Mesenteric fat pad (tissue), 1 donor: Measurements from ENCODE around the gene DNAH2. TPM values are rescaled to one million over a fixed set of nuclear protein-coding genes. Genes with fewer than 3 reads are reported as not detected.
A peak's percentile ranks its signal among the peaks of the same experiment; 100 is the strongest.

ENCODE experiments used
- DNase-seq: peaks from one replicate; pipeline ENCODE4 v3.0.0-alpha.2; 2020; ENCODE audit warnings: low spot score
- total RNA-seq: library from RNA; stranded (reverse); fragmentation: NEBNext Ultra II Directional; extraction: Animal tissue kit (Norgen Biotek cat#: 25700); gene quantifications from one replicate; pipeline ENCODE4 v1.2.1, GENCODE V29; 2021
- donor health status: DM: yes; HTN: yes; CAD: no.

The DNAH2 gene
- total RNA-seq, 1 donor from 2014 or later = 0.26 TPM

DNA sequence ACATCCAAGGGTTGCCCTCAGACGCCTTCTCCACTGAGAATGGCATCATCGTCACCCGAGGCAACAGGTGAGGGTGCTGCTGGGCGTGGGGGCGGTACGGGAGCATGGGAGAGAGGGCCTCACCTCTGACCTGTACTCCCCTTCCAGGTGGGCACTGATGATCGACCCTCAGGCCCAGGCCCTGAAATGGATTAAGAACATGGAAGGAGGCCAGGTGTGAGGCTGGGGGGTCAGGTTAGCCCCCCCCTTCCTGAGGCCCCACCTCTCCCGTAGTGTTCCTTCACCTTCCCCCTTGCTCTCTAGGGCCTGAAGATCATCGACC, 100.1 kb downstream of the DNAH2 start:
- DNase-seq = no peak

DNA sequence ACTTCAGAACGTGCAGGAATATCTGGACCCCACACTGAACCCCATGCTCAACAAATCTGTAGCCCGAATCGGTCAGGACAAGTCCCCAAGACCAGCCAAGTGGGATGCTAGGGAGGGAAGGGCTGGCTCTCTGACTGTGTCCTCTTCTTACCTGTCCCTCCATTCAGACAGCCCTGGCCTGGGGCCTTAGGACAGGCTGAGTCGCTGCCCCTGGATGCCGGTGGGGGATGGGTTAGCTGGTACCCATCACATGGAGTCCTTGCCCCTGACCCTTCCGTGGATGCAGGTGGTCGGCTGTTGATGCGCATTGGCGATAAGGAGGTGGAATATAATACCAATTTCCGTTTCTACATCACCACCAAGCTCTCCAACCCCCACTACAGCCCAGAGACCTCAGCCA, 100.5 kb downstream of the DNAH2 start:
- DNase-seq = no peak

DNA sequence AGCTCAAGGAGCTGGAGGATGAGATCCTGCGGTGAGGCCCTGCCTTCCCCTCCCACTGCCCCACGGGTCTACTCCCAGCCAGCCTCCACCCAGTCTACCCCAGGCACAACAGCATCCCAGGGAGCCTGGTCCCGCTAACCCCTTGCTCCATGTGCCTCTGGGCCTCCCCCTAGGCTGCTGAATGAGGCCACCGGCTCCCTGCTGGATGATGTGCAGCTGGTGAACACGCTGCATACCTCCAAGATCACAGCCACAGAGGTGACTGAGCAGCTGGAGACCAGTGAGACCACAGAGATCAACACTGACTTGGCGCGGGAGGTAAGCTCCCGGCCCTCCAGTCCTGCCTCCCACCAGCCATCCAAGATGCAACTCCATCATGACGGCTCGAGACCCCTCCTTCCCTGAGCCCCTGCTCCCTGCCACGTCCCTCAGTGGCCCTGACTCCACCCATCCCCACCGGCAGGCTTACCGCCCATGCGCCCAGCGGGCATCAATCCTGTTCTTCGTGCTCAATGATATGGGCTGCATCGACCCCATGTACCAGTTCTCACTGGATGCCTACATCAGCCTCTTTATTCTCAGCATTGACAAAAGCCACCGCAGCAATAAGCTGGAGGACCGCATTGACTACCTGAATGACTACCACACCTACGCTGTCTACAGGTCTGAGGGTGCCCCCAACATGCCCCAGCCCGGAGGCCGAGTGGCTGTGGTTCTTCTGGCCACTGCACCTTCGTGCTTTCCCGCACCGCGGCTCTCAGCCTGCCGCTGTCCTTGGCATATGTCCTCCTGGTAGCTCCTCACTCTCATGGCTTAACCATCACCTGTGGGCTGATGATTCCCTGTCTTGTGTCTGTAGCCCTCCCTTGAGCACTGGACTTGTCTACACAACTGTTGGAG, 101.5 kb downstream of the DNAH2 start:
- DNase-seq = no peak

DNA sequence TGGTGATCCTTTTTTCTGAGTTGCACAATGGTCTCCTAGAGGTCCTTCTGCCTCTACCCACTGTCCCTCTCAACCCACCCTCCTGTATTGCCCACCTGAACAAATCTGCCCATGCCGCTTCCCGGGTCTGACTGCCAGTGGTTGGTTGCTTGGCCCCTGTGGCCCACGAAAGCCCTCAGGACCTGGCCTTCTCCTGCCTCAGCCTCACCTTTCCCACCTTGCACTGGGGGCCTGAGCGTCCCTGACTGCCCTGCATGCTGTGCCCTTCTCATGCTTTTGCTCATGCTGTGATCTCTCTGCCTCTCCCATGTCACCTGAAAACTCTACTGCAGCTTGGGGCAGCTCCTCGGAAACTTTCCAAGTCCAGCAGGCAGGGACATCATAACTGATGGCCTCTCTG, 102.7 kb downstream of the DNAH2 start:
- DNase-seq = no peak

DNA sequence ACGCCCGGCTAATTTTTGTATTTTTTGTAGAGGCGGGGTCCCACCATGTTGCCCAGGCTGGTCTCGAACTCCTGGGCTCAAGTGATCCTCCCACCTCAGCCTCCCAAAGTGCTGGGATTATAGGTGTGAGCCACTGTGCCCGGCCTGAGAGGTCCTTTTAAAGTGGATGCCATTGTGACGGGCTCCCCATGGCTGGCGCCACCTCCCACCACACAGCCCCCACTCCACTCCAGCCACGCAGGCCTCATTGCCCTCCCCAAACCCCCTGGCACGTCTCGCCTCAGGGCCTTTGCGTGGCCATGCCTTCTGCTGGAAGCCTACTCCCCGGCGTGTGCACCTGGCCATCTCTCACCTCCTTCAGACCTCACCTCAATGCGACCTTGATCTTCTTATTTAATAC, 104.6 kb downstream of the DNAH2 start:
- no peak for DNase-seq

DNA sequence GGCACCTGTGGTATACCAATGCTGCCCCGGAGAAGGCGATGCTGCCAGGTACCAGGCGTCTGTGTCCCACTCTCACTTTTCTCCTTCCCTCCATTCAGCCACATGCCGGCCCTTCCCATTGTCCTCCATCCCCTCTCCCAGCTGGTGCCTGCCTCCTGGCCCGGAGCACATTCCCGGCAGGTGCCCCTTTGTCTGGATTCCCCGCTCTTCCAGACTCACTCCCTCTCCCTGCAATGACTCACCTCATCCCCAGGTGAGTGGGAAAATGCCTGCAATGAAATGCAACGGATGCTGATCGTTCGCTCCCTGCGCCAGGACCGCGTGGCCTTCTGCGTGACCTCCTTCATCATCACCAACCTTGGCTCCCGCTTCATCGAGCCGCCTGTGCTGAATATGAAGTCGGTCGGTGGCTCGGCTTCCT, 106.0 kb downstream of the DNAH2 start:
- no peak for DNase-seq

DNA sequence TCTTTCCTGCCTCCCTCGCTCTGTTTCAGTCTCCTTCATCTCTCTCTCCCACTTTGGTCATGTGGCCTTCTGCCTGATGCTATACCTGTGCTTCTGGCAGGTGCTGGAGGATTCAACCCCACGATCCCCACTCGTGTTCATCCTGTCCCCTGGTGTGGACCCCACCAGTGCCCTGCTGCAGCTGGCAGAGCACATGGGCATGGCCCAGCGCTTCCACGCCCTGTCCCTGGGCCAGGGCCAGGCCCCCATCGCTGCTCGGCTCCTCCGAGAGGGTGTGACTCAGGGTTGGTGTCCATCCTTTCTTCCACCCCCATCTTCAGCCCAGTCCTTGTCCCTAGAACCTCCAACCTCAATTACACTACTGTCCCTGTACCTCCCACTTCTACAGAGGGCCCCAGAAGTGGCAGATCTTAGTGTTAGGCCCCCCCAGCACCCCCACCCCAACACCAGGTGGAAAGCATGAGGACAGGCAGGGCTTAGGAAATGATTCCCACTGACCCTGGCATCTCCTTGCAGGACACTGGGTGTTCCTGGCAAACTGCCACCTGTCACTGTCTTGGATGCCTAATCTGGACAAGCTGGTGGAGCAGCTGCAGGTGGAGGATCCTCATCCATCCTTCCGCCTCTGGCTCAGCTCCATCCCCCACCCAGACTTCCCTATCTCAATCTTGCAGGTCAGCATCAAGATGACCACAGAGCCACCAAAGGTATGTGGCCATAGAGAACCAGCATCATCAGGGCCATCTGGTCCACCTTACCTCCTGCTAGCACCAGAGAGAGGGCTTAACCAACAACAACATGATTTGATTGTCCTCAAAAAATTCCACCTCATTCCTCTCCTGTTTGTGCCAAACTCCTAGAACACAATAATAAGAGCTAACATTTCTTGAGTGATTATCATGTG, 106.7 kb downstream of the DNAH2 start:
- DNase-seq = no peak

DNA sequence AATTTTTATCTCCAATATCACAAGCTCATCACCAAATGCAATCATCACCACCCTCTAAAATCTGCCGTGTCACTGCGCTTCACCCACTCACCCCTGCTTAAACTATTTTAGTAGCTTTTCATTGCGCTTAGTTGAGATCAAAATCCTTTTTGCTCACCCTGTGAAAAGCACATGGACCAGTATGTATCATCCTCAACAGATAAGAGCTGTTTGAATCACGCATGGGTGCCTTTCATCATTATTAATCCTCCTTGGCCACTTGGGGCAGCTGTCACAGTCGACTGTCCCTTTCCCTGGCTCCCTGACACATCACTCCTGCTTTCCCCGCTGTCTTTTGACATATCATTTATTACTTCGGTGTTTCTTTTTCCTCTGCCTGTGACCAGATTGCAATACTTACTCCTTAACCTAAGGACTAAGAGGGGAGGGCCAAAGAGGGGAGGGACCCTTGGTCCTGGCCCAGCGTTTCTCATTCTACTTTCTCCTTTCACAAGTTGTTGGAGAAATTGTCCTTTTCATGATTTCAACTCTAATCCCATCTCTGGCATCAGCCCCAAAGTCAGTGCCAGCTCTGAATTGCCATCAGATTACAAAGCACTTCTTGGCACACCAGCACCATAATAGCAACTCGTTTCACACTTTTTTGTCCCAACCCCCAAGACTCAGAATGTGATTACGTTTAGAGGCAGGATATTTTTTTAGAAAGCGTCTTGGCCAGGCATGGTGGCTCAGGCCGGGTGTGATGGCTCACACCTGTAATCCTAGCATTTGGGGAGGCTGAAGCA, 107.9 kb downstream of the DNAH2 start:
- DNase-seq = no peak

DNA sequence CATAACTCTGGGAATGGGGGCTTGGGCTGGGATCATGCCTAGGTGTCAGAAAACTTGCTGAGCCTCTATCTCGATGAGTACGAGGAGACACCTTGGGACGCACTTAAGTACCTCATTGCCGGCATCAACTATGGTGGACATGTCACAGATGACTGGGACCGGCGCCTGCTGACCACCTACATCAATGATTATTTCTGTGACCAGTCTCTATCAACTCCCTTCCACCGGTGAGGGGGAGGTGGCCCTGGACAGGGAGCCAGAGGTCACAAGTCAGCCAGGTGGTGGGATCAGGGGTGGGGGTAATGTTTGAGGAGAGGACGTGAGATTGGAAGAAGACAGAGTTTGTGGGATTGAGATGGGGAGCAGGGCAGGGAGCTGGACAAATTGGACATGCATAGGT, 113.1 kb downstream of the DNAH2 start:
- DNase-seq = no peak

DNA sequence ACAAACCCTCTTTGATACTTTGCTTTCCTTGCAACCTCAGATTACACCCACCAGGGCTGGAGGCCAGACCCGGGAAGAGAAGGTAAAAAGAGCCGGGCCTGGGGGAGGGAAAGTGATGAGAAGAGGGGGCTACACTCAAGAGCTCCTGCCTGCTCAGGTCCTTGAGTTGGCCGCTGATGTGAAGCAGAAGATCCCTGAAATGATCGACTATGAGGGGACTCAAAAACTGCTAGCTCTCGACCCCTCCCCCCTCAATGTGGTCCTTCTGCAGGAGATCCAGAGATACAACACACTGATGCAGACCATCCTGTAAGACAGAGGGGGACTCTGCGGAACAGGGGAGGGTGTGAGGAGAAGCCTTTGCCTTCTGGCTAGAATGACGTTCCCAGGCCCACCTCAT, 113.7 kb downstream of the DNAH2 start:
- peak; percentile 43 for DNase-seq

DNA sequence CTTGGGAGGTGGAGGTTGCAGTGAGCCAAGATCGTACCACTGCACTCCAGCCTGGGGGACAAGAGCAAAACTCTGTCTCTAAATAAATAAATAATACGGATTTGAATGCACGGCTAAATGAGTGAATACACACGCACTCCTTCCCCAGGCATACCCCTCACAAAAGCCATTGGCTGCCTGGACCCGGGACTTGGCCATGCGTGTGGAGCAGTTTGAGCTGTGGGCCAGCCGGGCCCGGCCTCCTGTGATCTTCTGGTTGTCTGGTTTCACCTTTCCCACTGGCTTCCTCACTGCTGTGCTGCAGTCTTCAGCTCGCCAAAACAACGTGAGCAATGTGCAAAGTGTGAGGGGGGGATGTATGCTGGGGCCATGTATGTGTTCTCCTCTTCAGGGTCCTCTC, 114.9 kb downstream of the DNAH2 start:
- DNase-seq = no peak

DNA sequence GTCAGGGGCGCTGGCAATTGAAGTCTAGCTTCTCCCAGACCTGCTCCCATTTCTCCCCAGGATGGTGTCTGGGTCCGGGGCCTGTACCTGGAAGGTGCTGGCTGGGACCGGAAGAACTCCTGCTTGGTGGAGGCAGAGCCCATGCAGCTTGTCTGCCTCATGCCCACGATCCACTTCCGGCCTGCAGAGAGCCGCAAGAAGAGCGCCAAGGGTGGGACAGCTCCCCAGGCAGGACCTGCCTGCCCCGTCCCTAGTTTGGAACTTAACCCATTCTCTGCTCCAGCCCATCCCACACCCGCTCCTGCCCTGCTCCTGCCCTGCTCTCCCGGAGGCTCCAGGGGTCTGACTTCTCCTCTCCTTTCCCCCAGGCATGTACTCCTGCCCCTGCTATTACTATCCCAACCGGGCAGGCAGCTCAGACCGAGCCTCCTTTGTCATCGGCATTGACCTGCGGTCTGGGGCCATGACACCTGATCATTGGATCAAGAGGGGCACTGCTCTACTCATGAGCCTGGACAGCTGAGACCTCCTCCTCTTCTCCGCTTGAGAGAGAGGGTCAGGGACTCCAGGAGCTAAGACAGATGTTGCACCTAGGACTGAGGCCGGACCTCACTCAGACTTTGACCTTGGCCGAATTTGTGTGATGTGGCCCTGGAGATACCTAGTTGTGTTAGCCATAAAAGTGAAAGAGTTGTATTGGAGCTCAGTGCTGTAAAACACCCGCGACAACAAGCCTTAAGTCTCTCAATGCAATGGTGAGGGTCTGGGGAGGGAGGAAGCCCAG, 115.7 kb downstream of the DNAH2 start:
- DNase-seq = no peak

DNA sequence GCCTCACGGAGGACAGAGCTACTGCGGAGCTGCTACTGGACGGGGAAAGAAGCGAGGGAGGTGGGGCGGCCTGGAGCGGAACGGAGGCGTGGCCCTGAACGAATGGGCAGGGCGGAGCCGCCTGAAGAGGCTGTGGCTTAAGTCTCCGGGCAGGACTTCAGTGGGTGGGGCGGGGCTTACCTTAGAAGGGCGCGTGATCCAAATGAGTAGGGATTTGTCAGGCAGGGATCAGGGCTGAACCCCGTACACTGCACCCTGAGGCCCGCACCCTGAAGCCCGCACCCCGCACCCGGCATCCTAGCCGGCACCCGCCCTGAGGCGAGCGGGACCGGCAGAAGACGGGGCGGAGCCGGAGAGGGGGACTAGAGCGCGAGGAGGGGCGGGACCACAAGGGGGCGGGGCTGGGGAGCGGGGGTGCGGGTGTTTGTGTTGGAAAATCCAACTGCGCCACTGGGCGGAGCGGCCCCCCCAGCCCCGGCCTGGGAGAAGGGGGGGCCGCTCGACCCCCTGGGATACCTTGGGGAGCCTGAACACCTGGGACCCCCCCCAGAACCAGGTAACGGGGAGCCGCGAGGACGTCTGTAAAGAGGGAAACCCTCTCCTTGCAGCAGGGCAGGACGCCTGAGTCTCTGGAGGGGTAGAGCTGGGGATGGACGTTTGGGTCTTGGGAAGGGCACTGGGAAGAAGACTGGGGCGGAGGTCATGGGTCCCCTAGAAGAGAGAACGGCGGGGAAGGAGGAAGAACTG, 116.4 kb downstream of the DNAH2 start, which contains the start of gene KDM6B:
Gene KDM6B, plus strand, starts transcription at position 423 of the 747 bp plus-strand sequence. CDS start 11,338 bp downstream, outside the sequence.
- peak; percentile 96 for DNase-seq

DNA sequence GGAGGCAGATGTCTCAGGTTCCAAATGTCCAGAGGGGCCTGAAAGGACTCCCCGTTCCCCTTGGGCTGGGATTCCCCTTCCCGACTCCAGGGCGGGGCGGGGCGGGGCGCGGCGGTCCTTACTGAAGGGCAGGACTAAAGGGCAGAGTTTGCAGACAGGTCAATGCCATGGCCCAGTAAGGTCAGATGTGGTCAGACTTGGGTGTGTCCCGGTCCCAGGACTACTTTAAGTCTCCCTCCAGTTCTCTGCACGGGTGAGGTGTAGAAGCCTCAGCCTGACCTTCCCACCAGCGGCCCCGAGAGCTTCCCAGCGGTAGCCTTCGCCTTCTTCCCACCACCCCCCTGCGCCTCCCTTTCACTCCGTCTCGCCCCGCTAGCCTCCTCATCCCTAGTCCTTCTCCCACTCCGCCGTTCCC, 117.0 kb downstream of the DNAH2 start:
- peak; percentile 92 for DNase-seq

DNA sequence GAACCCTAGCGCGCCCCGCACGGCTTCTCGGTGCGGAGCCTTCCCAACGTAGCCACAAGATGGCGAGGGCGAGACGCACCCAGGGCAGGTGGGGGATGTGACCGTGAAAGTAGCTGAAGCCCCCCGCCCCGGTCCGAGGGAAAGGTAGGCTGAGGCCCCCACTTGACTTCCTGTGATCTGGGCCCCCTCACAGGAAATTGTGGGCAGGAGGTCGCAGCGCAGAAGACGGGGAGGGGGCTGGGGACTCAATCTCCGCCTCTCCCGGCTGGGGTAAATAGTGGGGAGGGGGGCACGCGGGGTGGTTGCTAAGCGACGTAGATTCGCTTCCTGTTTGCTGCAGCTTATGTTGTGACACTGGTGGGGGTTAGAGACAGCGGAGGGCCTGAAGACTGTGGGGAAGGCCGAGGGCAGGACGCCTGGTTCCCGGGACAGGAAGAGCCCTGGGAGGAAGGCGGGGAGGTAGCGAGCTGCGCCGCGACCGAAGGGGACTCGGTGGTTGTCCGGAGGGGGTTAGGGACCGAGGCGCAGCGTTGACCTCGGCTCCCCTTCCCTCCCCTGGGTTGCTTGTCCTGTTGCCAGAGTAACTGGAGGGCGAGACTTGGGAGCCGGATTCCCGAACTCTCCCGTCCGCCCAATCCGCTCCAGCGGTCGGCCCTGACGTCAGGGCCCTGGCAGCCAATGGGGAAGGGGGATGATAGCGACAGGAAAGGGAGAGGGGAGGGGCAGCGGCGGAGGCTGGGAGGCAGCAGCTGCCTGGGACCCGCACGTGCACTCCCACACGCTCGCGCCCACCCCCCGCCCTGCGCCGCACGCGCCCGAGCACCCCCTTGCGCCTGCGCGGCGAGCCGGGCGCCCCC, 117.6 kb downstream of the DNAH2 start:
- peak; percentile 98 for DNase-seq

DNA sequence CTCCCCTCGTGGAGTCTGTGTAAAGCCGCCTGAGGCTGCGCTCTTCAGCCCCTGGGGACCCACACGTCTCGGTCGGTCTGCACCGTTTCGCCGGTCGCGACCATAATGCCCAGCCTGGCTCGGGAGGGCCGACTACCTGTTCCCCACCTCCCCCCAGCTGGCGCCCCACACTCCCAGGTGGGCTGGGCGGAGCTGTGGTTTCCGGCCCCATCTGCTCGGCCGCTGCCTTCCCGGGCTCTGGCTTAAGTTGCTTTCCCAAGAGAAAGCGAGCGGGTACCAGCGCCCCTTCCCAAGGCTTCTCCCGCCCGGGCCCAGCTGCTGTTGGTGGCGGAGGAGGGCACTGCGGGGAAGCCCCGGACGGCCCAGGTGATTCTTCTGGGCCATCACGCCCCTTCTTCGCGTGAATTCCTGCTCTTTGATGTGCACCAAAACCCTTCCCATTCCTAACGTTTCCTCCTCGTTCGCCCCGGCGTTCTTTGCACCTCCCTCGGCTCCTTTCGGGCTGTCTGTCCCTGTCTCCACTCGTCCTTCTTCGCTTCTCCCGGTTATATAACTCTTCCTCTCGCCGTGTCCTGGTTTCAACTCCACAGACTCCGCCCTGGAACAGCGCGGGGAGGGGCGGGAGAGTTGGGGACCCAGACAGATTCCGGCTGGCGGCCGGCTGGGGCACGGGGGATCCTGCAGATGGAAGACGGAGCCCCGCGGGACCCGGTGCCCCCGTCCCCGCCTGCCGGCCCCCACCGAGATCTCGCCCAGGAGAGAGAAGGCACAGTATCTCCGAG, 118.5 kb downstream of the DNAH2 start:
- DNase-seq = peak; percentile 91

DNA sequence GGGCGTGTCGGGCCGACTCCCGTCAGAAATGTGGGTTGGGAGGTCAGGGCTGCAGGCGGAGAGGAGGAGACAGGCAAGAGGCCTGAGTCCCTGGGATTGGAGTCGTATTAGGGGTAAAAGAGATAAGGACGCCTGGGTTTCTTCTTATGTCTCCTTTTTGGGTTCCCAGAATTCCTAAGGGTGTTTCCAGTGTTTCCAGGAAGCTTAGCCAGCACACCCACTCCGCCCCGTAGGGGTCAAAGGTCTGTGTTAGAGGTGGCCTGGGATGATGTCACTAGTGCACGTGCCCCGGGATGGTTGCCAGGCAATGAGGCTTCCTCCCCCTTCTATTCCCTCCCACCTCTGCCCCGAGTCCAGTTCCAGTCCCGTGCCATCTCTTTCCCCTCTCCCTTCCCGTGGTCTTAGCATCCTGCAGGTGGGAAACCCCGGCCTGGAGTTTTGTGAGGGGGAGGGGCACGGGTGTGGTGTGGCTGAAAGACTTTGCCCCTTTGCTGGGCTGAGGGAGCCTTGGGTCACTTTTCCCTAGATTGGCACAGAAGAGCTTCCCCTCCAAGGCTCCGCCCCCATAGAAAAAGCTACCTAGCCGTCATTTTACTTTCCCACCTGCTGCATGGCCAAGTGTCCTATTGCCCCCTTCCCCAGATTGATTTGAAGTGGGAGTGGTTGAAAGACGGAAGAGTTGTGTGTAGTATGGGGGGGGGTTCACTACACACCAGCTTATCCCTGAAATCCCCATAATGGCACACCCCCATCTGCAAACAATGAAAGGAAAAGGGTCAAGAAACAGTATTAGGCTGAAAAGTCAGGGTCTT, 119.3 kb downstream of the DNAH2 start:
- peak; percentile 97 for DNase-seq
